Hindlimb muscle (tissue), 1 donor: ENCODE results near the gene ICAM4. TPM values are rescaled to one million over a fixed set of nuclear protein-coding genes. Genes with fewer than 3 reads are reported as not detected.
"Not testable (repeated sequence)": the region's sequence is repeated elsewhere in the genome, so short reads cannot be mapped to it uniquely, and the experiment has no call there.

Experiments
- DNase-seq: peaks from one replicate; pipeline ENCODE4 v3.0.0-alpha.2; 2013
- polyA plus RNA-seq: library from polyadenylated mRNA; unstranded; fragments of 120-200 nt; gene quantifications from one replicate; pipeline ENCODE4 v1.2.1, GENCODE V29; 2013; ENCODE audit not compliant: insufficient read length

ICAM4 gene, protein sequence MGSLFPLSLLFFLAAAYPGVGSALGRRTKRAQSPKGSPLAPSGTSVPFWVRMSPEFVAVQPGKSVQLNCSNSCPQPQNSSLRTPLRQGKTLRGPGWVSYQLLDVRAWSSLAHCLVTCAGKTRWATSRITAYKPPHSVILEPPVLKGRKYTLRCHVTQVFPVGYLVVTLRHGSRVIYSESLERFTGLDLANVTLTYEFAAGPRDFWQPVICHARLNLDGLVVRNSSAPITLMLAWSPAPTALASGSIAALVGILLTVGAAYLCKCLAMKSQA
- 0.45 TPM for polyA plus RNA-seq

DNA sequence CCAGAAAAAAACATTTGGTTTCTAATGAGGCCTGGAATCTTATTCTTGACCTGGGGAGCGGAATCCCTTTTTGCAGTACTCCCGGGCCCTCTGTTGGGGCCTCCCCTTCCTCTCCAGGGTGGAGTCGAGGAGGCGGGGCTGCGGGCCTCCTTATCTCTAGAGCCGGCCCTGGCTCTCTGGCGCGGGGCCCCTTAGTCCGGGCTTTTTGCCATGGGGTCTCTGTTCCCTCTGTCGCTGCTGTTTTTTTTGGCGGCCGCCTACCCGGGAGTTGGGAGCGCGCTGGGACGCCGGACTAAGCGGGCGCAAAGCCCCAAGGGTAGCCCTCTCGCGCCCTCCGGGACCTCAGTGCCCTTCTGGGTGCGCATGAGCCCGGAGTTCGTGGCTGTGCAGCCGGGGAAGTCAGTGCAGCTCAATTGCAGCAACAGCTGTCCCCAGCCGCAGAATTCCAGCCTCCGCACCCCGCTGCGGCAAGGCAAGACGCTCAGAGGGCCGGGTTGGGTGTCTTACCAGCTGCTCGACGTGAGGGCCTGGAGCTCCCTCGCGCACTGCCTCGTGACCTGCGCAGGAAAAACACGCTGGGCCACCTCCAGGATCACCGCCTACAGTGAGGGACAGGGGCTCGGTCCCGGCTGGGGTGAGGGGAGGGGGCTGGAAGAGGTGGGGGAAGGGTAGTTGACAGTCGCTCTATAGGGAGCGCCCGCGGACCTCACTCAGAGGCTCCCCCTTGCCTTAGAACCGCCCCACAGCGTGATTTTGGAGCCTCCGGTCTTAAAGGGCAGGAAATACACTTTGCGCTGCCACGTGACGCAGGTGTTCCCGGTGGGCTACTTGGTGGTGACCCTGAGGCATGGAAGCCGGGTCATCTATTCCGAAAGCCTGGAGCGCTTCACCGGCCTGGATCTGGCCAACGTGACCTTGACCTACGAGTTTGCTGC is at the start of gene ICAM4:
TSS of gene ICAM4 (plus strand) at position 153 of the 935 bp plus-strand sequence. CDS start at position 211, 58 bp downstream.
- no peak for DNase-seq

- no peak for DNase-seq
These were observed 49.1 kb upstream of the ICAM4 start for GRCh38 chr19:10237702-10238101.

DNA sequence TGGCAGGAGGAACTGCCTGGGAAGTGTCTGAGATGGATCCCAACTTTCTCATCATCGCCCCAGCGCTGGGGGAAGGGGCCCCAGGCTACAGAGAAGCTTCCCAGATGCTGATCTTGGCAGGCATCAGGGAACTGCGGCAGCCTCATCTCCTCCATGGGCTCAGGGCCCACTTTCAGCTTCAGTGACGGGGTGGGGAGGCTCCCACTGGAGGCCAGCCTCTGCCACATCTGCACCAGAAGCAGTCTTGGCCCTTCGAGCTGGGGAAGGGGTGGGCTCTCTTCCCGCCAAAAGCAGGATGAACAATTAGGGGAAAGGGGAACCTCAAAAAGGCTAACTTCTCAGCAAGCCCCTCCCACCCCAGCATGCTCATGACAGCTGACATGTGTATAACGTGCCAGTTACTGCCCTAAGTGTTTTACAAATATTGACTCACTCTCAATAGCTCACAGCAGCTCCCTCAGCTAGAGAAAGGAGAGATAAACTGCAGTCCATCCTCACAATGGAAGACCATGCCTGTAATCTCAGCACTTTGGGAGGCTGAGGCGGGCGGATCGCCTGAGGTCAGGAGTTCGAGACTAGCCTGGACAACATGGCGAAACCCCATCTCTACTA is 48.5 kb upstream of the ICAM4 start:
- DNase-seq: peak; percentile 92

- DNase-seq: not testable (repeated sequence)
These were observed 44.8 kb upstream of the ICAM4 start for GRCh38 chr19:10241826-10242449.

- no peak for DNase-seq
These were observed 43.1 kb upstream of the ICAM4 start for GRCh38 chr19:10243606-10244005.

DNA sequence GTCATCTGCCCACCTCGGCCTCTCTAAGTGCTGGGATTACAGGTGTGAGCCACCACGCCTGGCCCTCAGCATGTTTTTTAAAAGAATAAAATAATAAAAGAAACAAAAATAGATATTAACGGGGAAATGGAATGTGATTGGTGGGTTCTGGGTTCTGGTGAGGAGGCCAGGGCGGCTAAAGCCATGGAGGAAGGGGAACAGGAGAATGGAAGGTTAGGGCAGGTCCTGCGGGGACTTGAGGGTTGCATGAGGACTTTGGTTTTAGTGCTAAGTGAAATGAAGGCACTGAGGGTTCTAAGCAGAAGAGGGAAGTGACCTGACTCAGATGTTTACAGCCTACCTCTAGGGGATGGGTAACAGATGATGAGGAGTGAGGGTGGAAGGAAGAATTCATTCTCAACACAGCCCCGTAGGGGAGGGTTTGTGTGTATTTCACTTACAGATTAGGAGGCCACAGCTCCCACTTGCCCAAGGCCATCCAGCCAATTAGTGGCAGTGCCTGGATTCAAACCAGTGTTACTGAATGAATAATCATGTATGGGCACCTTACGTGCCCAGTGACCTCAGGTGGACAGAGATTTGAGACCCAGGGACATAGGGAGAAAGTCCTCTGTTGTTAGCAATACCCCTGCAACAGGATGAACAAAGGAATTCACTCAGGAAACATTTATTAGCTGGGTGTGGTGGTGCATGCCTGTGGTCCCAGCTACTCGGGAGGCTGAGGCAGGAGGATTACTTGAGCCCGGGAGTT is 41.4 kb upstream of the ICAM4 start:
- no peak for DNase-seq

DNA sequence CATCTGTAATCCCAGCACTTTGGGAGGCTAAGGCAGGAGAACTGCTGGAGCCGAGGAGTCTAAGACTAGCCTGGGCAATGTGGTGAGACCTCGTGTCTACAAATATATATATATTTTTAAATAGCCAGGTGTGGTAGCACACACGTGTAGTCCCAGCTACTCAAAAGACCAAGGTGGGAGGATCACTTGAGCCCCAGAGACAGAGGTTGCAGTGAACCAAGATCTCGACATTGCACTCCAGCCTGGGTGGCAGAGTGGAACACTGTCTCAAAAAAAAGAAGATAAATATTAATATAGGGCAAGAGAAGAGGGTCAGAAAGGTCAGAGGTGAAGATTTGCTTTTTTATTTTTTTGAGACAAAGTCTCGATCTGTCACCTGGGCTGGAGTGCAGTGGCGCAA is 40.2 kb upstream of the ICAM4 start:
- no peak for DNase-seq

DNA sequence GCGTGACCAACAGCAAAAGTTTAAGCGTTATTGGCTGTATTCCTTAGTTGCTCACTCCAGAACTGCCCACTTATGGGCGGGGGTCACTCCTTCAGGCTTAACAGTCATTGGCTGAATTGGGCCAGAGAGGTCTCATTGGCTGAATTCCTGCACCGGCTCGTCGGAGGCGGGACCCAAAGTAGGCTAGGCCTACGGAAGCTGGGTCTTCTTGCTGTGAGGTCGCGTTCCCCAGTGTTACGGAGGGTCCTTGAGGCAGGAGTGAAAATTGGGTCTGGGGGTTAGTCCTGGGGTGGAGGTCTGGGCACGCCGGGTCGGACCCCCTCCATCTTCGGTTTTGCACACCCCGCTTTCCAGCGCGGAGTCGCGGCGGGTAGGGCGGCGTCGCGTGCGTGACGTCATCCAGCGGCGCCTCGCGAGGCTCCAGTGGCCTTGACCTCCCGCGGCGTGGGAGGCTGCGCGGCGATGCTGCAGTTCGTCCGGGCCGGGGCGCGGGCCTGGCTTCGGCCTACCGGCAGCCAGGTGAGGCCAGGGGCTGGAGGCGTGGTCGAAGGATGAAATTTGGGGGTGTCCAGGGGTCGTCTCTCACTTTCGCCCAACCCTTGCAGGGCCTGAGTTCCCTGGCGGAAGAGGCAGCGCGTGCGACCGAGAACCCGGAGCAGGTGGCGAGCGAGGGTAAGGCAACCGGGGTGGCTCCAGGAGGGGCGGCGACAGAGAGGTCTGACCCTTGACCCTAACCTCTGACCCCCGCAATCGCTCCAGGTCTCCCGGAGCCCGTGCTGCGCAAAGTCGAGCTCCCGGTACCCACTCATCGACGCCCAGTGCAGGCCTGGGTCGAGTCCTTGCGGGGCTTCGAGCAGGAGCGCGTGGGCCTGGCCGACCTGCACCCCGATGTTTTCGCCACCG is 34.7 kb upstream of the ICAM4 start, which contains the start of gene MRPL4:
TSS of gene MRPL4 (plus strand) at position 423 of the 903 bp plus-strand sequence. CDS start at position 463, 40 bp downstream.
- peak; percentile 96 for DNase-seq

DNA sequence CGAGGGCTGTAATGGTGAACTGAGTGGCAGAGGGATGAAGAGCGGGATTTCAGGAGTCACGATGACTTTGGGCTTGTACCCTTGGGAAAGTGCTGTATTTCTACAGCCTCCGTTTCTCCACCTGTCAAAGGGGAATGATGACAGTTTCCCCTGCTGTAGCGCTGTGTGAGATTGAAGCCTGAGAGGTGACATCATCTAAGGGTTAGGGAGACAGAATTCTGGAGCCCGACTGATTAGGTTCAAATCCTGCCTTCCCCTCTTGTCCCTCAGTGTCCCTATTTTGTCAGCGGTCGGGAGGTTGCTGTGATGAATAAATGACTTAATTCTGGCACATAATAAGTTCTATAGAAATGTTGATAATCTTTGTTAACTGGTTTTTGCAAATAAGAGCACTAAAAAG is 34.0 kb upstream of the ICAM4 start:
- DNase-seq: no peak

DNA sequence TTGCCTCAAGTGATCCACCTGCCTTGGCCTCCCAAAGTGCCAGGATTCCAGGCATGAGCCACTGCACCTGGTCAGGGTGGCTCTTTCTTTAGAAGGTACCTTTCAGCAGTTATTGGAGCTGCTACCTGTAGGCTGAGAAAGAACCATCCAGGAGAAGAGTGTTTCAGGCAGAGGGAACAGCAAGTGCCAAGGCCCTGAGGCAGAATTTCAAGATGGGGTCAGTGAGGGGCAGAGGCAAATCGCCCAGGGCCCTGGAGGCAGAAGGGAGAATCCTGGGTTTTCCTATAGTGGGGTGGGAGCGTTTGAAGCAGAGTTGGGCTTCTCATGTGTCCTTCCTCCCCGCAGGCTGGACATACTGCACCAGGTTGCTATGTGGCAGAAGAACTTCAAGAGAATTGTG is 32.5 kb upstream of the ICAM4 start:
- DNase-seq: no peak

GRCh38 chr19:10255358-10255757 is 31.4 kb upstream of the ICAM4 start:
- no peak for DNase-seq

- DNase-seq: no peak
These were observed 30.2 kb upstream of the ICAM4 start for GRCh38 chr19:10256551-10256950.

- no peak for DNase-seq
These were observed 29.7 kb upstream of the ICAM4 start for GRCh38 chr19:10256970-10257615.

DNA sequence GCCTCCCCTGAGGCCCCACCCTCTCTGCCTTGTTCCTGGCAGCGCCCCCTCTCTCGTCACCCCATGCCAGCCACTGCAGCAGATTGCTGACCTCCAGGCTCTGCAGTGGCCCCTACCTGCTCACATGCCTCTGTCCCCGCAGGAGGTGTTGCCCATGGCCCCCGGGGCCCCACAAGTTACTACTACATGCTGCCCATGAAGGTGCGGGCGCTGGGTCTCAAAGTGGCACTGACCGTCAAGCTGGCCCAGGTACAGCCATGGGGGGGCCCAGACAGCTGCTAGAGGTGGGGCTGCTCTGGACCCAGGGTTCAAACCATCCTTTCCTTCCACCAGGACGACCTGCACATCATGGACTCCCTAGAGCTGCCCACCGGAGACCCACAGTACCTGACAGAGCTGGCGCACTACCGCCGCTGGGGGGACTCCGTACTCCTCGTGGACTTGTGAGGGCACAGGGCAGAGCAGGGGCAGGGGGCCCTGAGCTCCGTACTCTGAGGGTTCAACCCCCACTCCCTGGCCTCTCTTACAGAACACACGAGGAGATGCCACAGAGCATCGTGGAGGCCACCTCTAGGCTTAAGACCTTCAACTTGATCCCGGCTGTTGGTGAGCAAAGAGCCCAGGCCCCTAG is 28.6 kb upstream of the ICAM4 start:
- no peak for DNase-seq

GRCh38 chr19:10259162-10259905 is 27.4 kb upstream of the ICAM4 start:
- DNase-seq: peak; percentile 75

DNA sequence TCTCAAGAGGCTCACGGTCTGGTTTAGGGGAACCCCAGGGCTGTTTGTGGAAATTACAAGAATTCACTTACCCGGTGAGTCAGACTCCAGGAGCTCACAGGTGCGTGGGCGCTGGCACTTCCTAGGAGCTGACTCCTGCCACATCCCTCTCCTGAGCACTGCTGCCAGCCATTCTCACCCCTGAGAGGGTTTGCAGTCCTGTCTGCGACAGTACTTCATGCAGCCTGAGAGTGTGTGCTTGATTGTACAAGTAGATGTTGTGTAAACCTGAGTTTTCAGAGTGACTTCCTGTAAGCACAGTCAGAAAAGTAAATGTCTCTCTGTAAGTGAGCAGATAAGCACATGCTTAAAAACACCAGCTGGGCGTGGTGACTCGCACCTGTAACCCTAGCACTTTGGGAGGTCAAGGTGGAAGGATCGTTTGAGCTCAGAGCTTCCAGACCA is 26.6 kb upstream of the ICAM4 start:
- no peak for DNase-seq

DNA sequence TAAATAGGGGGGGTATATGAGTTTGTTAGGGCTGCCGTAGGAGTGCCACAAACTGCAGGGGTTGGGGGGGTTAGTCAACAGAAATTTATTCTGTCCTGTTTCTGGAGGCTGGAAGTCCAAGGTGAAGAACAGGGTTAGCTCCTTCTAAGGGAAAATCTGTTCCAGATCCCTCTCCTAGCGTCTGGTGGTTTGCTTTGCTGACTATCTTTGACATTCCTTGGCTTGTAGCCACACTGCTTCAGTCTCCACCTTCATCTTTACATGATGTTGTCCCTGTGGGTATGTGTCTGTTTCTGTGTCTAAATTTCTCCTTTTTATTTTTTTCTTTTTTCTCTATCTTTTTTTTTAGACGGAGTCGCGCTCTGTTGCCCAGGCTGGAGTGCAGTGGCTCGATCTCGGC is 24.0 kb upstream of the ICAM4 start:
- DNase-seq: no peak

GRCh38 chr19:10266706-10267105 is 20.0 kb upstream of the ICAM4 start:
- no peak for DNase-seq

- DNase-seq: no peak
These were observed 18.7 kb upstream of the ICAM4 start for GRCh38 chr19:10268071-10268470.
